Measurements from ENCODE around the gene TUFT1. TPM values are rescaled to one million over a fixed set of nuclear protein-coding genes. Genes with fewer than 3 reads are reported as not detected.

Gene TUFT1
- total RNA-seq, 1 experiment from 2014 or later, result 12.3 TPM

- H3K27me3 ChIP-seq (ENCODE audit: insufficient read depth, low read length), result no peaks in the 10 kb centered on the region
- peak; percentile 83 for DNase-seq (ENCODE audit: low read depth, low spot score)
- ChIA-PET CTCF (interaction anchor here (0.8 to 1.8 kb wide), 2 partner anchors 9 to 50 kb away, joined by 3 to 7 read pairs; no protein-coding TSS in a partner anchor), RAD21 (ENCODE audit: low non-redundant PET in 1 of 2, low total read pairs in 2 of 2, uncharacterized antibody in 2 of 2, unreplicated experiment in 2 of 2) (interaction anchor here (0.5 to 0.7 kb wide), 2 partner anchors 33 to 341 kb away, joined by 3 to 4 read pairs; no protein-coding TSS in a partner anchor), POLR2A (interaction anchor here (0.7 to 2.4 kb wide), 7 partner anchors 9 to 45 kb away, joined by 3 to 10 read pairs (median 4); partner anchors contain the start of gene CGN)
- H3K4me1 ChIP-seq (ENCODE audit: control insufficient read depth in 1 of 2, insufficient read depth in 2 of 2, low read length in 2 of 2), result peaks cover 27 to 33% of the 10 kb centered on the region in 2 experiments
- H3K4me3 ChIP-seq (replicated peaks in 1 of 2; ENCODE audit: low read depth in 1 of 2, low read length in 2 of 2), result no peak overlapping the region
- no peaks in the 10 kb centered on the region for H3K79me2 ChIP-seq (ENCODE audit: insufficient read depth, low read length)
- H3K4me2 ChIP-seq (ENCODE audit: low read length), result peak overlapping the region; percentile 58
- H2AFZ ChIP-seq (ENCODE audit: low read depth, low read length, poor library complexity, severe bottlenecking), result no peak overlapping the region
- no peaks in the 10 kb centered on the region for H3K9me3 ChIP-seq (ENCODE audit: control insufficient read depth in 1 of 2, insufficient read depth in 1 of 2, low read depth in 1 of 2, low read length in 2 of 2)
- peak; percentile 86 for ATAC-seq
- BruUV-seq (replicated peaks), result no TSS peak
- H3K27ac ChIP-seq (ENCODE audit: low read depth, low read length), result no peak overlapping the region
- H3K9me2 ChIP-seq (ENCODE audit: insufficient read depth), result no peaks in the 10 kb centered on the region
- H3K9ac ChIP-seq (ENCODE audit: low read length), result peak overlapping the region; percentile 15; the same call in 1 of the 2 replicates
- no peaks in the 10 kb centered on the region for H3K36me3 ChIP-seq (ENCODE audit: control insufficient read depth in 1 of 2, insufficient read depth in 2 of 2, low read length in 2 of 2)
- H4K20me1 ChIP-seq (ENCODE audit: insufficient read depth), result no peaks in the 10 kb centered on the region
- intact Hi-C loops (cut with micrococcal nuclease), result no loop called here
- TF ChIP-seq ELF1 (IDR thresholded peaks at IDR 0.05; ENCODE audit: borderline replicate concordance, low read depth) (no peak), TCF7L2 (IDR thresholded peaks at IDR 0.05; ENCODE audit: borderline replicate concordance, extremely low read depth, insufficient read depth, insufficient read length) (peak; percentile 86), EGR1 (IDR thresholded peaks at IDR 0.05; ENCODE audit: low read depth) (peak; percentile 68), MAX (IDR thresholded peaks at IDR 0.05) (no peak), SP1 (IDR thresholded peaks at IDR 0.05; ENCODE audit: low read depth) (peak; percentile 89), CTCF (IDR thresholded peaks at IDR 0.05 in 2 of 3, conservative IDR thresholded peaks at IDR 0.05 in 1 of 3; ENCODE audit: borderline replicate concordance in 1 of 3, insufficient read depth in 1 of 3, low read depth in 2 of 3, low read length in 2 of 3) (no peak), EZH2 (IDR thresholded peaks at IDR 0.05) (no peak), SIN3A (IDR thresholded peaks at IDR 0.05; ENCODE audit: low read depth) (peak; percentile 86), ZFX (IDR thresholded peaks at IDR 0.05) (no peak), JUND (IDR thresholded peaks at IDR 0.05) (peak; percentile 96), CBX3 (IDR thresholded peaks at IDR 0.05; ENCODE audit: low read depth) (peak; percentile 74; the same call in 1 of the 2 replicates), POLR2AphosphoS5 (IDR thresholded peaks at IDR 0.05; ENCODE audit: low read depth, low read length) (peak; percentile 58; the same call in 1 of the 2 replicates), CEBPB (IDR thresholded peaks at IDR 0.05; ENCODE audit: low read depth) (peak; percentile 80), POLR2A (IDR thresholded peaks at IDR 0.05; ENCODE audit: borderline replicate concordance, extremely low read depth, insufficient read depth, insufficient read length) (no peak), EZH2phosphoT487 (IDR thresholded peaks at IDR 0.05; ENCODE audit: borderline replicate concordance) (no peak), YY1 (IDR thresholded peaks at IDR 0.05; ENCODE audit: extremely low read depth, insufficient replicate concordance, low read depth, low read length) (no peak), FOSL1 (IDR thresholded peaks at IDR 0.05; ENCODE audit: low read depth) (peak; percentile 96), RAD21 (IDR thresholded peaks at IDR 0.05; ENCODE audit: low read depth) (no peak; the same call in 1 of the 2 replicates)
- TF ChIP-seq, protein P1, sequence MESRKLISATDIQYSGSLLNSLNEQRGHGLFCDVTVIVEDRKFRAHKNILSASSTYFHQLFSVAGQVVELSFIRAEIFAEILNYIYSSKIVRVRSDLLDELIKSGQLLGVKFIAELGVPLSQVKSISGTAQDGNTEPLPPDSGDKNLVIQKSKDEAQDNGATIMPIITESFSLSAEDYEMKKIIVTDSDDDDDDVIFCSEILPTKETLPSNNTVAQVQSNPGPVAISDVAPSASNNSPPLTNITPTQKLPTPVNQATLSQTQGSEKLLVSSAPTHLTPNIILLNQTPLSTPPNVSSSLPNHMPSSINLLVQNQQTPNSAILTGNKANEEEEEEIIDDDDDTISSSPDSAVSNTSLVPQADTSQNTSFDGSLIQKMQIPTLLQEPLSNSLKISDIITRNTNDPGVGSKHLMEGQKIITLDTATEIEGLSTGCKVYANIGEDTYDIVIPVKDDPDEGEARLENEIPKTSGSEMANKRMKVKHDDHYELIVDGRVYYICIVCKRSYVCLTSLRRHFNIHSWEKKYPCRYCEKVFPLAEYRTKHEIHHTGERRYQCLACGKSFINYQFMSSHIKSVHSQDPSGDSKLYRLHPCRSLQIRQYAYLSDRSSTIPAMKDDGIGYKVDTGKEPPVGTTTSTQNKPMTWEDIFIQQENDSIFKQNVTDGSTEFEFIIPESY (IDR thresholded peaks at IDR 0.05; ENCODE audit: extremely low read depth, insufficient replicate concordance, low read length), result peak; percentile 66
- TF ChIP-seq, protein P2, sequence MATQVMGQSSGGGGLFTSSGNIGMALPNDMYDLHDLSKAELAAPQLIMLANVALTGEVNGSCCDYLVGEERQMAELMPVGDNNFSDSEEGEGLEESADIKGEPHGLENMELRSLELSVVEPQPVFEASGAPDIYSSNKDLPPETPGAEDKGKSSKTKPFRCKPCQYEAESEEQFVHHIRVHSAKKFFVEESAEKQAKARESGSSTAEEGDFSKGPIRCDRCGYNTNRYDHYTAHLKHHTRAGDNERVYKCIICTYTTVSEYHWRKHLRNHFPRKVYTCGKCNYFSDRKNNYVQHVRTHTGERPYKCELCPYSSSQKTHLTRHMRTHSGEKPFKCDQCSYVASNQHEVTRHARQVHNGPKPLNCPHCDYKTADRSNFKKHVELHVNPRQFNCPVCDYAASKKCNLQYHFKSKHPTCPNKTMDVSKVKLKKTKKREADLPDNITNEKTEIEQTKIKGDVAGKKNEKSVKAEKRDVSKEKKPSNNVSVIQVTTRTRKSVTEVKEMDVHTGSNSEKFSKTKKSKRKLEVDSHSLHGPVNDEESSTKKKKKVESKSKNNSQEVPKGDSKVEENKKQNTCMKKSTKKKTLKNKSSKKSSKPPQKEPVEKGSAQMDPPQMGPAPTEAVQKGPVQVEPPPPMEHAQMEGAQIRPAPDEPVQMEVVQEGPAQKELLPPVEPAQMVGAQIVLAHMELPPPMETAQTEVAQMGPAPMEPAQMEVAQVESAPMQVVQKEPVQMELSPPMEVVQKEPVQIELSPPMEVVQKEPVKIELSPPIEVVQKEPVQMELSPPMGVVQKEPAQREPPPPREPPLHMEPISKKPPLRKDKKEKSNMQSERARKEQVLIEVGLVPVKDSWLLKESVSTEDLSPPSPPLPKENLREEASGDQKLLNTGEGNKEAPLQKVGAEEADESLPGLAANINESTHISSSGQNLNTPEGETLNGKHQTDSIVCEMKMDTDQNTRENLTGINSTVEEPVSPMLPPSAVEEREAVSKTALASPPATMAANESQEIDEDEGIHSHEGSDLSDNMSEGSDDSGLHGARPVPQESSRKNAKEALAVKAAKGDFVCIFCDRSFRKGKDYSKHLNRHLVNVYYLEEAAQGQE (IDR thresholded peaks at IDR 0.05; ENCODE audit: low read depth), result no peak
These were observed 45.3 kb upstream of the TUFT1 start for GRCh38 chr1:151494741-151495281.
